ENCODE results near the gene ST13. TPM values are rescaled to one million over a fixed set of nuclear protein-coding genes. Genes with fewer than 3 reads are reported as not detected.
"Not testable (repeated sequence)": the region's sequence is repeated elsewhere in the genome, so short reads cannot be mapped to it uniquely, and the experiment has no call there.

Gene ST13
- total RNA-seq, 2 donors from 2014 or later, result 224 to 229 TPM

- H3K9me3 Mint-ChIP-seq, result no peaks in the 10 kb centered on the region
- ATAC-seq (replicated peaks), result no peak
- no peaks in the 10 kb centered on the region for H3K27me3 Mint-ChIP-seq
- peaks cover 10% of the 10 kb centered on the region for H3K4me1 Mint-ChIP-seq
- peak overlapping the region; percentile 100 for H3K27ac Mint-ChIP-seq
- peaks cover 60% of the 10 kb centered on the region for H3K36me3 Mint-ChIP-seq (ENCODE audit: low read depth)
- peak overlapping the region; percentile 99 for H3K4me3 Mint-ChIP-seq
Measured at GRCh38 chr22:40857309-40857855, 943 bp upstream of the ST13 start.

GRCh38 chr22:40855979-40856512 lies 393 bp downstream of the ST13 start:
- H3K27me3 Mint-ChIP-seq, result no peaks in the 10 kb centered on the region
- no peaks in the 10 kb centered on the region for H3K9me3 Mint-ChIP-seq
- peaks cover 19% of the 10 kb centered on the region for H3K4me1 Mint-ChIP-seq
- peaks cover 64% of the 10 kb centered on the region for H3K36me3 Mint-ChIP-seq (ENCODE audit: low read depth)
- H3K4me3 Mint-ChIP-seq, result peak overlapping the region; percentile 99
- H3K27ac Mint-ChIP-seq, result peak overlapping the region; percentile 100
- ATAC-seq (replicated peaks), result peak; percentile 31

- Mint-ChIP-seq H3K4me1 (peaks cover 19% of the 10 kb centered on the region), H3K36me3 (ENCODE audit: low read depth) (peaks cover 65% of the 10 kb centered on the region), H3K4me3 (peak overlapping the region; percentile 99), H3K9me3 (no peaks in the 10 kb centered on the region), H3K27me3 (no peaks in the 10 kb centered on the region), H3K27ac (peak overlapping the region; percentile 100)
- ATAC-seq (replicated peaks), result no peak
Measured at GRCh38 chr22:40855071-40855978, 1.1 kb downstream of the ST13 start.

- ATAC-seq (replicated peaks), result no peak
- Mint-ChIP-seq H3K9me3 (no peaks in the 10 kb centered on the region), H3K36me3 (ENCODE audit: low read depth) (peaks cover 79% of the 10 kb centered on the region), H3K4me3 (peak overlapping the region; percentile 99), H3K4me1 (peaks cover 19% of the 10 kb centered on the region), H3K27ac (peak overlapping the region; percentile 100), H3K27me3 (no peaks in the 10 kb centered on the region)
Measured at GRCh38 chr22:40853961-40854360, 2.5 kb downstream of the ST13 start.

GRCh38 chr22:40853333-40853732 lies 3.1 kb downstream of the ST13 start:
- peak overlapping the region; percentile 99 for H3K4me3 Mint-ChIP-seq
- H3K9me3 Mint-ChIP-seq, result no peaks in the 10 kb centered on the region
- H3K4me1 Mint-ChIP-seq, result peaks cover 19% of the 10 kb centered on the region
- peaks cover 85% of the 10 kb centered on the region for H3K36me3 Mint-ChIP-seq (ENCODE audit: low read depth)
- no peak for ATAC-seq (replicated peaks)
- no peaks in the 10 kb centered on the region for H3K27me3 Mint-ChIP-seq
- peak overlapping the region; percentile 100 for H3K27ac Mint-ChIP-seq

- not testable (repeated sequence) for ATAC-seq (replicated peaks); H3K27ac Mint-ChIP-seq; H3K27me3 Mint-ChIP-seq; H3K4me3 Mint-ChIP-seq; H3K9me3 Mint-ChIP-seq; H3K4me1 Mint-ChIP-seq
- H3K36me3 Mint-ChIP-seq (ENCODE audit: low read depth), result peaks cover 99% of the 10 kb centered on the region
Measured at GRCh38 chr22:40845816-40846215, 10.6 kb downstream of the ST13 start.

- H3K9me3 Mint-ChIP-seq, result no peaks in the 10 kb centered on the region
- no peak for ATAC-seq (replicated peaks)
- H3K36me3 Mint-ChIP-seq (ENCODE audit: low read depth), result peaks cover 99% of the 10 kb centered on the region
- no peak overlapping the region for H3K4me3 Mint-ChIP-seq
- no peak overlapping the region for H3K27ac Mint-ChIP-seq
- H3K4me1 Mint-ChIP-seq, result peaks cover 10% of the 10 kb centered on the region
- H3K27me3 Mint-ChIP-seq, result no peaks in the 10 kb centered on the region
Measured at GRCh38 chr22:40844951-40845350, 11.5 kb downstream of the ST13 start.

GRCh38 chr22:40838486-40838885 lies 18.0 kb downstream of the ST13 start:
- Mint-ChIP-seq H3K27me3 (no peaks in the 10 kb centered on the region), H3K4me3 (no peak overlapping the region), H3K9me3 (no peaks in the 10 kb centered on the region), H3K36me3 (ENCODE audit: low read depth) (peaks cover 99% of the 10 kb centered on the region), H3K4me1 (peaks cover 9% of the 10 kb centered on the region), H3K27ac (no peak overlapping the region)
- no peak for ATAC-seq (replicated peaks)

- Mint-ChIP-seq H3K36me3 (ENCODE audit: low read depth) (peaks cover 99% of the 10 kb centered on the region), H3K27ac (no peak overlapping the region), H3K27me3 (no peaks in the 10 kb centered on the region), H3K4me3 (no peak overlapping the region), H3K9me3 (no peaks in the 10 kb centered on the region), H3K4me1 (no peaks in the 10 kb centered on the region)
- no peak for ATAC-seq (replicated peaks)
Measured at GRCh38 chr22:40834619-40835018, 21.8 kb downstream of the ST13 start.

GRCh38 chr22:40829131-40829530 lies 27.3 kb downstream of the ST13 start:
- Mint-ChIP-seq H3K9me3 (no peaks in the 10 kb centered on the region), H3K27me3 (no peaks in the 10 kb centered on the region), H3K4me3 (no peak overlapping the region), H3K36me3 (ENCODE audit: low read depth) (peaks cover 96% of the 10 kb centered on the region), H3K27ac (no peak overlapping the region), H3K4me1 (no peaks in the 10 kb centered on the region)
- no peak for ATAC-seq (replicated peaks)

GRCh38 chr22:40826984-40827741 lies 29.3 kb downstream of the ST13 start:
- peaks cover 91% of the 10 kb centered on the region for H3K36me3 Mint-ChIP-seq (ENCODE audit: low read depth)
- no peaks in the 10 kb centered on the region for H3K27me3 Mint-ChIP-seq
- H3K27ac Mint-ChIP-seq, result no peak overlapping the region
- H3K4me3 Mint-ChIP-seq, result no peak overlapping the region
- no peaks in the 10 kb centered on the region for H3K9me3 Mint-ChIP-seq
- ATAC-seq (replicated peaks), result no peak
- no peaks in the 10 kb centered on the region for H3K4me1 Mint-ChIP-seq

- not testable (repeated sequence) for H3K27ac Mint-ChIP-seq; ATAC-seq (replicated peaks); H3K4me1 Mint-ChIP-seq; H3K27me3 Mint-ChIP-seq; H3K9me3 Mint-ChIP-seq; H3K4me3 Mint-ChIP-seq
- peaks cover 82% of the 10 kb centered on the region for H3K36me3 Mint-ChIP-seq (ENCODE audit: low read depth)
Measured at GRCh38 chr22:40826292-40826691, 30.1 kb downstream of the ST13 start.

GRCh38 chr22:40823426-40823825 lies 33.0 kb downstream of the ST13 start:
- Mint-ChIP-seq H3K4me3 (no peak overlapping the region), H3K27ac (no peak overlapping the region), H3K4me1 (no peaks in the 10 kb centered on the region), H3K36me3 (ENCODE audit: low read depth) (peaks cover 59% of the 10 kb centered on the region), H3K9me3 (no peaks in the 10 kb centered on the region), H3K27me3 (no peaks in the 10 kb centered on the region)
- no peak for ATAC-seq (replicated peaks)

GRCh38 chr22:40819599-40820140 lies 36.8 kb downstream of the ST13 start:
- Mint-ChIP-seq H3K27ac (peak overlapping the region; percentile 98), H3K4me1 (peaks cover 22% of the 10 kb centered on the region), H3K4me3 (peak overlapping the region; percentile 89), H3K36me3 (ENCODE audit: low read depth) (peaks cover 49% of the 10 kb centered on the region), H3K9me3 (no peaks in the 10 kb centered on the region), H3K27me3 (no peaks in the 10 kb centered on the region)
- ATAC-seq (replicated peaks), result no peak

All from activated T-helper 17 cell treated with anti-CD3 and anti-CD28 coated beads, Interleukin-2, amount 50 U/mL, for 72 hours (primary cell).